Measurements from ENCODE around the gene HACE1. TPM values are rescaled to one million over a fixed set of nuclear protein-coding genes. Genes with fewer than 3 reads are reported as not detected.

The HACE1 gene
- total RNA-seq, 1 experiment from 2014 or later: 13.0 TPM

DNA sequence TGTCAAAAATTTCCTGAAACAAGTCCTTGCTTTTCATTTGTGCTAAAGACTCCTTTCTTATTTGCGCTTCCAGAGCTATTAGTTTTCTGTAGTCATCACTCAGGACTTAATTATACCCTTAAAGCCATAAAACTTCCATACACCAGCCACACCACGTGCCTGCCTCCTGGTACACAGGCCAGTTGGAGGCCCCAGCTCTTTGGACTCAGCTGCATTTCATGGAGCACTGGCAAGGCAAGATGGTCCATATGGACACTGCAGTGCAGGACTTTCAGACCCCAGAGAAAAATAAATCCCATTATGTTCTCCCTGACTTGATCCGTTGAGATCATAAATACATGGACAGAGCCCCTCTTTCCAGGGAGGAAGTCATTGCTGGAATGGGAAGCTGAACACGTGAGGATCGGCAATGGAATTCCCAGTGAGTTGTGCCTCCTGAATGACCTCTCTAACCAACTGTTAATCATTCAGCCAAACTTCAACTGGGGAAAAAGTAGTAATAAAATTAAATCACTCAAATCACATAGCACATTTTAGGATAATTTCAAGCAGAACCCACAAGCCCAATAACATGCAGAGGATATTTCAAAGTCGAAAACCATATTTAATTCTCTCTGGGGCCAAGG lies 173.1 kb downstream of the HACE1 start:
- Histone ChIP-seq H3K4me1 (ENCODE audit: control insufficient read depth, insufficient read depth, low read length) (no peaks in the 10 kb centered on the region; the same call in 1 of the 2 replicates), H3K36me3 (ENCODE audit: control insufficient read depth, insufficient read depth, low read length) (no peaks in the 10 kb centered on the region), H3K9me3 (ENCODE audit: control insufficient read depth, insufficient read depth, low read depth, low read length) (peaks cover 7% of the 10 kb centered on the region; the same call in 1 of the 2 replicates), H3K4me3 (ENCODE audit: low read depth in 2 of 2, low read length in 2 of 2) (no peak overlapping the region), H3K27ac (ENCODE audit: low read length) (peak overlapping the region; percentile 12; the same call in 1 of the 2 replicates), H3K27me3 (ENCODE audit: control insufficient read depth, insufficient read depth, low read length) (no peaks in the 10 kb centered on the region)
- BruUV-seq (replicated peaks): no TSS peak
- POLR2A ChIA-PET: no interaction called here
- DNase-seq (ENCODE audit: low read depth, low spot score): no peak
- intact Hi-C loops (cut with micrococcal nuclease; ENCODE audit: unreplicated experiment): no loop called here
- no peak for ATAC-seq
- no peak for TF ChIP-seq POLR2AphosphoS5 (IDR thresholded peaks at IDR 0.05; ENCODE audit: low read depth, low read length)
- CTCF ChIA-PET: no interaction called here
- in situ Hi-C loops (cut with HindIII; ENCODE audit: low pct_unique_long_range_greater_than_20kb, low sequenced_read_pairs): no loop called here

- no peaks in the 10 kb centered on the region for H3K27me3 ChIP-seq (ENCODE audit: control insufficient read depth, insufficient read depth, low read length)
- H3K36me3 ChIP-seq (ENCODE audit: control insufficient read depth, insufficient read depth, low read length): no peaks in the 10 kb centered on the region
- peaks cover 7% of the 10 kb centered on the region; the same call in 1 of the 2 replicates for H3K9me3 ChIP-seq (ENCODE audit: control insufficient read depth, insufficient read depth, low read depth, low read length)
- ChIA-PET CTCF (no interaction called here), POLR2A (no interaction called here)
- in situ Hi-C loops (cut with HindIII; ENCODE audit: low pct_unique_long_range_greater_than_20kb, low sequenced_read_pairs) (no loop called here), intact Hi-C loops (cut with micrococcal nuclease; ENCODE audit: unreplicated experiment) (no loop called here)
- no peaks in the 10 kb centered on the region; the same call in 1 of the 2 replicates for H3K4me1 ChIP-seq (ENCODE audit: control insufficient read depth, insufficient read depth, low read length)
- ATAC-seq (no peak), DNase-seq (ENCODE audit: low read depth, low spot score) (no peak)
- TF ChIP-seq REST (IDR thresholded peaks at IDR 0.05; ENCODE audit: insufficient read depth in 1 of 2, low read depth in 2 of 2, low read length in 1 of 2) (no peak), POLR2AphosphoS5 (IDR thresholded peaks at IDR 0.05; ENCODE audit: low read depth, low read length) (no peak), SIN3A (IDR thresholded peaks at IDR 0.05; ENCODE audit: borderline replicate concordance, insufficient read depth, low read depth, low read length) (no peak), CTCF (IDR thresholded peaks at IDR 0.05) (no peak), TCF7L2 (IDR thresholded peaks at IDR 0.05; ENCODE audit: low read depth, low read length) (no peak)
- BruUV-seq (replicated peaks): no TSS peak
- peak overlapping the region; percentile 29; the same call in 1 of the 2 replicates for H3K27ac ChIP-seq (ENCODE audit: low read length)
- no peak overlapping the region for H3K4me3 ChIP-seq (ENCODE audit: low read depth in 2 of 2, low read length in 2 of 2)
These were observed 173.7 kb downstream of the HACE1 start for GRCh38 chr6:104685871-104686549.
